Fibroblast of peridontal ligament (primary cell): Measurements from ENCODE around the gene ZMYM4.
"Not testable (repeated sequence)": the region's sequence is repeated elsewhere in the genome, so short reads cannot be mapped to it uniquely, and the experiment has no call there.

Experiments
- DNase-seq: peaks from one replicate; pipeline ENCODE4 v3.0.0-alpha.2; 2010; ENCODE audit errors: extremely low read depth

ZMYM4 gene

GRCh38 chr1:35324486-35324885 is 56.0 kb downstream of the ZMYM4 start:
- peak; percentile 48 for DNase-seq

DNA sequence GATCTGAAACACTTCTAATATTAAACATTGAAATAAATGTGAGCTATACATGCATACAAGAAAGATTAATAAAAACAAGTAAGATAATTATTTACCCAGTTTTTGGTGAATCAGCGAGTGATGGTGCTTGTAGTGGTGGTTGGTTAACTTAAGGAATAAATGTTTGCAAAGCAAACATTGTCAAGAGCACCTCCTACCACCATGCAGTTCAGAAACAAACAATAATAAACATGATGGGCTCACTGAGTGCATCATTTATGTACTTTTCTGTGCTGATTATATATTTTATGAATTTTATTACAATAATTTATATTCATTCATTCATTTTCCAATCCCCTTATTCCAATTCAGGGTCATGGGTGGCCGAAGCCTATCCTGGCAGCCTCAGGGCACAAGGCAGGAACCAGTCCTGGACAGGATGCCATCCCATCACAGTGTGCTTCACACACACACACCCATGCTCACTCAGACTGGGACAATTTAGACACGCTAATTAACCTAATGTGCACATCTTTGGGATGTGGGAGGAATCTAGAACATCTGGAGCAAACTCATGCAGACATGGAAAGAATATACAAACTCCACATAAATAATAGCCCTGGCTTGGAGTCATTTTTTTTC is 57.8 kb downstream of the ZMYM4 start:
- DNase-seq, result no peak

DNA sequence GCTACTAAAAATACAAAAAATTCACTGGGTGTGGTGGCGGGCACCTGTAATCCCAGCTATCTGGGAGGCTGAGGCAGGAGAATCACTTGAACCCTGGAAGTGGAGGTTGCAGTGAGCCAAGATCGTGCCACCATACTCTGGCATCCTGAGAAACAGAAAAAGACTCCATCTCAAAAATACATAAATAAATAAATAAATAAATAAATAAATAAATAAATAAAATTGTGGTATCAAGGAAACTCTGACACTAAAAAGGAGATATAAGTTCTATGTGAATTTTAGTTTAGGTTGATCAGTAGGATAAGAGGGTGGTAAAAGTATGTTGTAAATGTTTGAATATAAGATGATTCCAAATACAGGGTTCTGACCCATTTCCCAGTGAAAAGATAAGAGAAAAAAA is 63.1 kb downstream of the ZMYM4 start:
- not testable (repeated sequence) for DNase-seq

DNA sequence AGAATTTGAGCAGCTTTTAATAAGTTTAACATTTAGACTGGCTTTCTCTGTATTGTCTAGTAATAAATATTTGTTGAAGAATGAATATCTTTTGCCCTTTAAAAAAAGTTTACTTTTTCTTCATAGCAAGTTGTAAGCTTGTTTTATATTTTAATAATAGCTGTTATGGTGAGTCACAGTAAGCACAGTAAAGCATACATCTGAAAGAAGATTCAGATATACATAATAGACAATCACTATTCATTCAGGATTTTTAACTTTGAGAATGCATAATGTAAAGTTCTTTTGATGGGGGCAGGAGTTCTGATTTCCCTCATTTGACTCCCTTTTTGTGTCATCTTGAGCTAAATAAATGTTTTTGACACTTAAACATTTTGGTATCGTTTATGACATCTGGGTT is 66.0 kb downstream of the ZMYM4 start:
- no peak for DNase-seq

GRCh38 chr1:35340519-35340918 is 72.0 kb downstream of the ZMYM4 start:
- no peak for DNase-seq

DNA sequence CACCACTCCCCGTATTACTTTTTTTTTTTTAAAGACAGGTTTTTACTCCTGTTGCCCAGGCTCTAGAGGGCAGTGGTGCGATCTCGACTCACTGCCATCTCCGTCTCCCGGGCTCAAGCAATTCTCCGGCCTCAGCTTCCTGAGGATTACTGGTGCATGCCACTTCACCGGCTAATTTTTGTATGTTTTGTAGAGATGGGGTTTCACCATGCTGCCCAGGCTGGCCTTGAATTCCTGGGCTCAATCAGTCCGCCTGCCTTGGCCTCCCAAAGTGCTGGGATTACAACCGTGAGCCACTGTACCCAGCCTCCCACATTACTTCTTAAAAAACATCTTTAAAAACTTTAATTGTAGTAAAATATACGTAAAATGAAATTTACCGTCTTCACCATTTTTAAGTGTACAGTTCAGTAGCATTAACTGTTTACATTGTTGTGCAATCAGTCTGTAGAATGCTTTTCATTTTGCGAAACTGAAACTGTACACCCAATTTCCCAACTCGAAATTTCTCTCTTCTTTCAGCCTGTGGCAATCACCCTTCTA is 77.0 kb downstream of the ZMYM4 start:
- peak; percentile 58 for DNase-seq

- DNase-seq, result no peak
These were observed 82.4 kb downstream of the ZMYM4 start for GRCh38 chr1:35350872-35351271.

GRCh38 chr1:35359995-35360394 is 91.5 kb downstream of the ZMYM4 start:
- no peak for DNase-seq

DNA sequence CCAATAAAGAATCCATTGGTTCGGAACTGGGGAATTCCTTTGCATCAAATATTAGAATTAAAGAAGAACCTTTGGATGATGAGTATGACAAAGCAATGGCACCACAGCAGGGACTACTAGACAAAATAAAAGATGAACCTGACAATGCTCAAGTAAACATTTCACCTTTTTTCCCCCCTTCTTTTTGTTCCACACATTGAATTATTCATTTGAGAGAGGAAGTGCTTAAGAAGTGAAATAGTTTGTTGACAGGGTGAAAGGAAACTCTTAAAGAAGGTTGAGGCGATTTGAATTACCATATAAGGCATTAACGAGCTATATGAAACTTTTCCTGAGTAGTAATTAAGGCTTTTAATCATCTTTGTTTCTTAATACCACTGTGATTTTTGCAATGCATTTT is 93.1 kb downstream of the ZMYM4 start:
- no peak for DNase-seq

DNA sequence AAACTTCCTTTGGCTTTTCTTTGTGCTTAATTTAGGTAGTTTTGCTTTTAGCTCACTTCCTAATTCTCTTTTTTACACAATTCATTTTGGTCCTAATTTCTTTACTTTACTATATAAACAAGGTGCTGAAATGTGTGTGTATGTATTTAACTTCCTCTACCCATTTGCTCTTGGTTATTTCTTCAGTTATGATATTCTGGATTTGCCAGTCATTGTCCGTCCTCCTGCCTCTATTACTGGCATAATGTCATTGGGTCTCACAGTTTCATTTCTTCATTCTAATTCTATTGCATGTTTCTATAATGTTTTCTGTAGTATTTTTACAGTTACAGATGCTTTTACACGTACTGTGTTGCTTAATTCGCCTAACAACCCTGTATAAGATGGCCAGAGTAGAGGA is 96.2 kb downstream of the ZMYM4 start:
- no peak for DNase-seq

- no peak for DNase-seq
These were observed 99.4 kb downstream of the ZMYM4 start for GRCh38 chr1:35367914-35368313.

DNA sequence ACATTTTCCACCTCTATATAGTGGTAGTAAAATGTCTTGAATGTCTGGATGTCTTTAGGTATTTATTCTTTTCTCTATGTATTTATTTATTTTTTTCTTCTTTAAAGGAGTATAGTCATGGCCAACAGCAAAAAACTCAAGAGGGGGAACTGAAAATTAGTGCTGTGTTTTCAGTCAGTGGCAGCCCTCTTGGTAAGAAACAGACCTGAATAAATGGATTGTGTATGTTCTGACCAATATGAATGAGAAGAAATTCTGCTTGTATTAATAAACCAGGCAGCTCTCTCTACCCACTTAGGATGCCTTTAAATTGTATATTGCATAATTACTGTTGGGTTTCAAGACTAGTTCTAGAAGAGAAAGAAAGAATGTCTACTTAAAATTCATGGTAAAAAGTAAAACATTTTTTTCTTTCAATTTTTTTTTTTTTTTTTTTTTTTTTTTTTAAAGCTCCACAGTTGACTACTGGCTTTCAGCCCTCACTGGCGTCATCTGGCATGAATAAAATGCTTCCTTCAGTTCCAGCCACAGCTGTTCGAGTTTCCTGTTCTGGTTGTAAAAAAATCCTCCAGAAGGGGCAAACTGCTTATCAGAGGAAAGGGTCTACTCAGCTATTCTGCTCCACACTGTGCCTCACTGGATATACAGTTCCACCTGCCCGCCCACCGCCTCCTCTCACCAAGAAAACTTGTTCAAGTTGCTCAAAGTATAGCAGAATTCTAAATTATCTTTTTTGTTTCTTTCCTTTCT is 101.6 kb downstream of the ZMYM4 start:
- DNase-seq, result peak; percentile 89

- no peak for DNase-seq
These were observed 103.0 kb downstream of the ZMYM4 start for GRCh38 chr1:35371506-35371905.

DNA sequence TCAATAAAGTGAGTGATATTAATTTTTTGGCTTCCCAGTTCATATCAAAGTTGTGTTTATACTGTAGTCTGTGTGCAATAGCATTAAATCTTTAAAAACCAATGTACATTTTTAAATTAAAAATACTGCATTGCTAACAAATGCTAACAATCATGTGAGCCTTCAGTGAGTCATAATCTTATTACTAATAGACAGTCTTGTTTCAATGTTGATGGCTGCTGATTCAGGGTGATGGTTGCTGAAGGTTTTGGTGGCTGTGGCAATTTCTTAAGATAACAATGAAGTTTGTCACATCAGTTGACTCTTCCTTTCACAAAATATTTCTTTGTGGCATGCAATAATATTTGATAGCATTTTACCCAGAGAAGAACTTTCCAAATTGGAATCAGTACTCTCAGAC is 109.0 kb downstream of the ZMYM4 start:
- peak; percentile 10 for DNase-seq

DNA sequence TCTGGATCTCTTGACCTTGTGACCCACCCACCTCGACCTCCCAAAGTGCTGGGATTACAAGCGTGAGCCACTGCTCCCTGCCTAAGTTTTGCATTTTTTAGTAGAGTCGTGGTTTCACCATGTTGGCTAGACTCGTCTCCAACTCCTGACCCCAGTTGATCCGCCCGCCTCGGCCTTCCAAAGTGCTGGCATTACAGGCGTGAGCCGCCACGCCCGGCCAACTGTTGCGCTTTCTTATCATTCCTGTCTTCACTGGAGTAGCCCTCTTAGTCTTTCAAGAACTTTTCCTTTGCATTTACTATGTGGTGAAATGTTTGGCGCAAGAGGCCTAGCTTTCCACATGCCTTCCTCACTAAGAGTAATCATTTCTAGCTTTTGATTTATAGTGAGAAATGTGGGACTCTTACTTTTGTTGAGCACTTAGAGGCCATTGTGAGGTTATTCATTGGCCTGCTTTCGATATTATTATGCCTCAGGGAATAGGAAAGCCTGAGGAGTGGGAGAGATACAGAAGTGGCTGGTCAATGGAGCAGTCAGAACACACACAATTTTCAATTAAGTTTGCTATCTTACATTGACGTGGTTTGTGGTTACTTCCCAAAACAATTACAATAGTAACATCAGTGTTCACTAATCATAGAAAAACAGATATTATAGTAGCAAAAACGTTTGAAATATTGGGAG is 111.0 kb downstream of the ZMYM4 start:
- no peak for DNase-seq

DNA sequence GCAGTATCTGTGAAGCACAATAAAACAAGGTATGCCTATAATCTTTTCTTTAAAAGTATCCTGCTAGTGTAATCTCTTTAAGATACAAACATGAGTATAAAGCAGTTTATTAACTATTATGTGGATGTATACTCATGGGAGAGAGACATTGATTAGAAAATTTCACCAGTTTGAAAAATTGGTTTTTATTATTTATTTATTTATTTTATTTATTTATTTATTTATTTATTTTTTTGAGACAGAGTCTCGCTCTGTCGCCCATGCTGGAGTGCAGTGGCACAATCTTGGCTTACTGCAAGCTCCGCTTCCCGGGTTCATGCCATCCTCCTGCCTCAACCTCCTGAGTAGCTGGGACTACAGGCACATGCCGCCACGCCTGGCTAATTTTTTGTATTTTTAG is 111.6 kb downstream of the ZMYM4 start:
- DNase-seq, result not testable (repeated sequence)

- no peak for DNase-seq
These were observed 113.6 kb downstream of the ZMYM4 start for GRCh38 chr1:35382107-35382506.

DNA sequence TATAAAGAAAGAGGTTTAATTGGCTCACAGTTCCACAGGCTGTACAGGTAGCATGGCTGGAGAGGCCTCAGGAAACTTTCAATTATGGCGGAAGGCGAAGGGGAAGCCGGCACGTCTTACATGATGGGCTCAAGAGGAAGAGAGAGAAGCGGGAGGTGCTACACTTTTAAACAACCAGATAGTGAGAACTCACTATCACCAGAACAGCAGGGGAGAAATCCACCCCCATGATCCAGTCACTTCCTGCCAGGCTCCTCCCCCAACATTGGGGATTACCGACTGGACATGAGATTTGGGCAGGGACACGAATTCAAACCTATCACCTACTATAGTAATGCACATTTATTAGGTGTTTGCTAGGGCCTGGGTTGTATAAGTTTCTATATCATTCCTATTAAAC is 117.8 kb downstream of the ZMYM4 start:
- no peak for DNase-seq

DNA sequence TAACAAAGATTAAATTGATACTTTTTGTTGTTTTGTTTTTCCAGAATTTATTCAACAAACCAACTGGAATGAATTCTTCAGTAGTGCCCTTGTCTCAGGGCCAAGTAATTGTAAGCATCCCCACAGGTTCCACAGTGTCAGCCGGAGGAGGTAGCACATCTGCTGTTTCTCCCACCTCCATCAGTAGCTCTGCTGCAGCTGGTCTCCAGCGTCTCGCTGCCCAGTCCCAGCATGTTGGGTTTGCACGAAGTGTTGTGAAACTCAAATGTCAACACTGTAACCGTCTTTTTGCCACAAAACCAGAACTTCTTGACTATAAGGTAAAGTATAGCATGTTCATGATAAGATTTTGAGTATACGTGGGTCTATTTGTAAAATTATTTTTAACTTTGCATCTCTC is 118.5 kb downstream of the ZMYM4 start:
- DNase-seq, result no peak

GRCh38 chr1:35390600-35391494 is 122.3 kb downstream of the ZMYM4 start:
- no peak for DNase-seq

DNA sequence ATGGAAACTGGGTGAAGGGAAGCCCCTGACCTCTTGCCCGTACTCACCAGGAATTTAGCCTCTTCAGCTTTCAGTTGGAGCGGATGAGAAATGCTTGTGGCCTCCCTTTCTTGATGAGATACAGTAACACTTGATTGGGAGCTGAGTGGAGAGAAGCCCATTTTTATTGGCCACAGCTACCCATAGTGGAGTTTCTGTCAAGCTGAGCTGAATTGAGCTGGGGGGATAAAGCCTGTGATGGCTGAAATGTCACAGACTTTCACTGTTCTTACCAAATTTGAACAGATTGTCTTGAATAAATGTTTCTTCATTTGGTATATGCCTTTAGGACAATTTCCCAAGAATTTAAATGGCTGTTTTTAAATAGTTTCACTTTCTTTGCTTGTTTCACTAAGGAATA is 125.9 kb downstream of the ZMYM4 start:
- DNase-seq, result no peak

DNA sequence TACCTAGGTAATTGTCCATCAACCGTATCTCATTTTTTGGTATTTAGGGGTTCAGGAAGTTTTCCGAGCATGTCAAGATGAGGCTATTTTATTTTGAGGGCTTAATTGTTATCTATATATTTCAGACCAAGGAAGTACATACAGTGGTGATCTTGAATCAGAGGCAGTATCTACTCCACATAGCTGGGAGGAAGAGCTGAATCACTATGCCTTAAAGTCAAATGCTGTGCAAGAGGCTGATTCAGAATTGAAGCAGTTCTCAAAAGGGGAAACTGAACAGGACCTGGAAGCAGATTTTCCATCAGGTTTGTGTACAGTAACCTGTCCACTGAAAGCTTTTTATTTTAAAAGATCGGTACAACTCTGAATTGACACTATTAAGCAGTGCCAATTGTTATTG is 130.2 kb downstream of the ZMYM4 start:
- DNase-seq, result no peak
